Measurements from ENCODE around the gene PRG3. TPM values are rescaled to one million over a fixed set of nuclear protein-coding genes. Genes with fewer than 3 reads are reported as not detected.

The PRG3 gene
- total and polyA plus RNA-seq, 2 experiments from 2014 or later: not detected

DNA sequence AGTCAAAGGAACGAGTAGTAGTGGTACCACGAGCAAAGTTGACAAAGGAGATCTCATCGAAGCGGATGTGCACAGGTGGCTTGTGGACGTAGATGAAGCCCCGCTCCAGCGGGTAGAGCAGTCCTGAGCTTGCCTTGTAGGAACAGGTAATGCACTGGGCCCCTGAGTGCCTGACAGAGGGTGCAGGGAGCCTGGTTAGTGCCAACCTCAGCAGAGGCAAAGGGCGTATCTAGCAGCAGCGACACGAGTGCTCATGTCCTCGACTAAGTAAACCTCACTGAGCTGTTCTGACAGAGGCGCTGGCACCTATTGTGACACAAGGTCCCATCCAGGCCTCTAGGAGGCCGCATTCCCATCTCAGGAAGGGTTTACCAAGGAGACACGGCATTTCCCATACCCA lies 49.2 kb downstream of the PRG3 start:
- in situ Hi-C loops (cut with MboI): no loop called here

DNA sequence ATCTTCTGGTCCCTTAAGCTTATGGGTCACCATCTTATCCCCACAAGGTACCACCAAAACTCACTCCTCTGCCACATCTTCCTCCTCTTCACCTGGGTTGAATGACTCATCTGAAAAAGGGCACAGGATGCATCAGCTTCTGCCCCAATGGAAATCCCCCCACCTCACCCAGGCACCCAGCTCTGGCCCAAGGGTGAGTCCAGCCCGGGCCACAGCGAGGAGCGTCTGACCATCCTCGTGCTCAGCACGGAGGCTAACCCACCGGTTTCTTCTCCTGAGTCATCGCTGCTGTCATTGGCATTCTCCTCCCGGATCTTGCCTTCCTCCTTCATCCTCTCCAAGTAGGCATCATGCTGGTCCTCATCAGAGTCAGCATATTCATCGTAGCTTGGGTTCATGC lies 50.9 kb downstream of the PRG3 start:
- H3K4me3 ChIP-seq: no peak overlapping the region
- H3K27ac ChIP-seq: no peak overlapping the region
- peaks cover 20% of the 10 kb centered on the region for H3K4me1 ChIP-seq (ENCODE audit: insufficient read depth)
- no peaks in the 10 kb centered on the region for H3K9me2 ChIP-seq (ENCODE audit: insufficient read depth)
- no peaks in the 10 kb centered on the region for H3K27me3 ChIP-seq (replicated peaks; ENCODE audit: insufficient read depth)
- peaks cover 34% of the 10 kb centered on the region for H3F3A ChIP-seq (ENCODE audit: insufficient read depth)
- no peak overlapping the region for H3K9ac ChIP-seq
- H2AFZ ChIP-seq: no peak overlapping the region
- peaks cover 17% of the 10 kb centered on the region for H3K36me3 ChIP-seq (ENCODE audit: low read depth)
- 83% methylated on average over 9 of the region's 9 CpGs for WGBS, 2 experiments (ENCODE audit: low coverage in 1 of 2, low lambda C conversion rate in 2 of 2, missing lambda C conversion rate in 2 of 2)
- TF ChIP-seq EZH2phosphoT487 (IDR thresholded peaks at IDR 0.05; ENCODE audit: insufficient read depth, low read depth) (no peak), EZH2 (IDR thresholded peaks at IDR 0.05; ENCODE audit: insufficient read depth, poor library complexity, severe bottlenecking) (no peak)
- no peak for DNase-seq
- peaks cover 55% of the 10 kb centered on the region for H3K79me2 ChIP-seq (ENCODE audit: insufficient read depth)
- no peaks in the 10 kb centered on the region for H4K20me1 ChIP-seq (ENCODE audit: insufficient read depth)
- H3K4me2 ChIP-seq (ENCODE audit: unreplicated experiment): no peak overlapping the region
- no peaks in the 10 kb centered on the region for H3K9me3 ChIP-seq (ENCODE audit: low read depth)
- in situ Hi-C loops (cut with MboI): no loop called here

More for the DNA sequence above, 49.2 kb downstream of the PRG3 start:
- no peak overlapping the region for H2AFZ ChIP-seq
- no peaks in the 10 kb centered on the region for H3K27me3 ChIP-seq (replicated peaks; ENCODE audit: insufficient read depth)
- H3K9me2 ChIP-seq (ENCODE audit: insufficient read depth): no peaks in the 10 kb centered on the region
- H3K9ac ChIP-seq: no peak overlapping the region
- no peak overlapping the region for H3K27ac ChIP-seq
- no peaks in the 10 kb centered on the region for H3K9me3 ChIP-seq (ENCODE audit: low read depth)
- H3K36me3 ChIP-seq (ENCODE audit: low read depth): peaks cover 17% of the 10 kb centered on the region
- H4K20me1 ChIP-seq (ENCODE audit: insufficient read depth): no peaks in the 10 kb centered on the region
- peaks cover 18% of the 10 kb centered on the region for H3F3A ChIP-seq (ENCODE audit: insufficient read depth)
- no peak for DNase-seq
- peaks cover 69% of the 10 kb centered on the region for H3K79me2 ChIP-seq (ENCODE audit: insufficient read depth)
- 90 to 94% methylated on average over 14 of the region's 14 CpGs for WGBS, 2 experiments (ENCODE audit: low coverage in 1 of 2, low lambda C conversion rate in 2 of 2, missing lambda C conversion rate in 2 of 2)
- H3K4me1 ChIP-seq (ENCODE audit: insufficient read depth): peaks cover 14% of the 10 kb centered on the region
- H3K4me3 ChIP-seq: no peak overlapping the region
- no peak overlapping the region for H3K4me2 ChIP-seq (ENCODE audit: unreplicated experiment)
- TF ChIP-seq EZH2 (IDR thresholded peaks at IDR 0.05; ENCODE audit: insufficient read depth, poor library complexity, severe bottlenecking) (no peak), EZH2phosphoT487 (IDR thresholded peaks at IDR 0.05; ENCODE audit: insufficient read depth, low read depth) (no peak)

DNA sequence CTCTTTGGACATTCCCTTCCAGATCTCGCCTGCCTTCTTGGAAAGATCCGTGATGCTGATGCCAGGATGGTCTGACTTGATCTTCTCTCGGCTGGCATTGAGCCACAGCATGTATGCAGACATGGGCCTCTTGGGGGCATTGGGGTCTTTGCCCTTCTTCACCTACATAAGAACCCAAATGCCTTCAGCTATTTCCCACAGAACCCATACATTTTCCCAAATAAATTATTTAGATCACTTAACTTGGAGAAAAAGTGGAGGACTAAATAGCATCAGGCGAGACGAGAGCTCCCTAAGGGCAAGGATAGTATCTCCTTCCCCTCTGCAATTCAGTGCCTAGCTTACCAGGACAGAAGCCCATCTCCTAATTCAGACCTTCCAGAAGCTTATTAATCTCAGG lies 53.2 kb downstream of the PRG3 start:
- DNase-seq: no peak
- Histone ChIP-seq H3K27ac (no peak overlapping the region), H2AFZ (no peak overlapping the region), H4K20me1 (ENCODE audit: insufficient read depth) (no peaks in the 10 kb centered on the region), H3K4me2 (ENCODE audit: unreplicated experiment) (no peak overlapping the region), H3K27me3 (replicated peaks; ENCODE audit: insufficient read depth) (no peaks in the 10 kb centered on the region), H3K36me3 (ENCODE audit: low read depth) (peaks cover 17% of the 10 kb centered on the region), H3F3A (ENCODE audit: insufficient read depth) (peaks cover 46% of the 10 kb centered on the region), H3K9me2 (ENCODE audit: insufficient read depth) (no peaks in the 10 kb centered on the region), H3K4me3 (no peak overlapping the region), H3K4me1 (ENCODE audit: insufficient read depth) (peaks cover 17% of the 10 kb centered on the region), H3K79me2 (ENCODE audit: insufficient read depth) (peaks cover 48% of the 10 kb centered on the region), H3K9me3 (ENCODE audit: low read depth) (no peaks in the 10 kb centered on the region), H3K9ac (no peak overlapping the region)
- TF ChIP-seq EZH2phosphoT487 (IDR thresholded peaks at IDR 0.05; ENCODE audit: insufficient read depth, low read depth): no peak
- TF ChIP-seq EZH2 (IDR thresholded peaks at IDR 0.05; ENCODE audit: insufficient read depth, poor library complexity, severe bottlenecking): no peak
- 98 to 99% methylated on average over 5 of the region's 5 CpGs for WGBS, 2 experiments (ENCODE audit: low coverage in 1 of 2, low lambda C conversion rate in 2 of 2, missing lambda C conversion rate in 2 of 2)
- in situ Hi-C loops (cut with MboI): no loop called here

Other genes with a start within 250 kb of the PRG3 start
- not detected in 2 replicates for gene LRRC55, start 199.2 kb downstream of the PRG3 start, total RNA-seq (2014; rRNA removed; shearing (Covaris generic))
- gene LRRC55, start 199.2 kb downstream of the PRG3 start, polyA plus RNA-seq (2016; fragmentation: Nextera tagmentation; extraction: Ambion mirVana): not detected in 2 replicates
- not detected in 2 replicates for gene APLNR, start 143.9 kb downstream of the PRG3 start, total RNA-seq (2014; rRNA removed; shearing (Covaris generic))
- 0.18 TPM in 1 of 2 replicates, not detected in the other for gene APLNR, start 143.9 kb downstream of the PRG3 start, polyA plus RNA-seq (2016; fragmentation: Nextera tagmentation; extraction: Ambion mirVana)
- gene TNKS1BP1, start 56.2 kb downstream of the PRG3 start, total RNA-seq (2014; rRNA removed; shearing (Covaris generic)): 89.7 and 92.1 TPM in 2 replicates
- 88.2 and 88.8 TPM in 2 replicates for gene TNKS1BP1, start 56.2 kb downstream of the PRG3 start, polyA plus RNA-seq (2016; fragmentation: Nextera tagmentation; extraction: Ambion mirVana)
- 69.2 and 76.2 TPM in 2 replicates for gene SSRP1, start 45.3 kb downstream of the PRG3 start, total RNA-seq (2014; rRNA removed; shearing (Covaris generic))
- 29.3 and 32.9 TPM in 2 replicates for gene SSRP1, start 45.3 kb downstream of the PRG3 start, polyA plus RNA-seq (2016; fragmentation: Nextera tagmentation; extraction: Ambion mirVana)
- gene P2RX3, start 42.8 kb downstream of the PRG3 start, total RNA-seq (2014; rRNA removed; shearing (Covaris generic)): not detected in 2 replicates
- 0.10 TPM in 1 of 2 replicates, not detected in the other for gene P2RX3, start 42.8 kb downstream of the PRG3 start, polyA plus RNA-seq (2016; fragmentation: Nextera tagmentation; extraction: Ambion mirVana)
- 0.51 and 2.2 TPM in 2 replicates for gene PRG2, start 9.5 kb upstream of the PRG3 start, total RNA-seq (2014; rRNA removed; shearing (Covaris generic))
- 2.6 and 2.8 TPM in 2 replicates for gene PRG2, start 9.5 kb upstream of the PRG3 start, polyA plus RNA-seq (2016; fragmentation: Nextera tagmentation; extraction: Ambion mirVana)
- gene SLC43A3, start 46.0 kb upstream of the PRG3 start, total RNA-seq (2014; rRNA removed; shearing (Covaris generic)): 23.2 and 57.7 TPM in 2 replicates
- gene SLC43A3, start 46.0 kb upstream of the PRG3 start, polyA plus RNA-seq (2016; fragmentation: Nextera tagmentation; extraction: Ambion mirVana): 33.3 and 33.4 TPM in 2 replicates
- 0.32 TPM in 1 of 2 replicates, not detected in the other for gene RTN4RL2, start 79.4 kb upstream of the PRG3 start, total RNA-seq (2014; rRNA removed; shearing (Covaris generic))
- 0.80 and 1.1 TPM in 2 replicates for gene RTN4RL2, start 79.4 kb upstream of the PRG3 start, polyA plus RNA-seq (2016; fragmentation: Nextera tagmentation; extraction: Ambion mirVana)
- gene SLC43A1, start 134.6 kb upstream of the PRG3 start, total RNA-seq (2014; rRNA removed; shearing (Covaris generic)): 6.2 and 9.3 TPM in 2 replicates
- 7.1 and 7.7 TPM in 2 replicates for gene SLC43A1, start 134.6 kb upstream of the PRG3 start, polyA plus RNA-seq (2016; fragmentation: Nextera tagmentation; extraction: Ambion mirVana)
- 29.0 and 48.3 TPM in 2 replicates for gene TIMM10, start 149.6 kb upstream of the PRG3 start, total RNA-seq (2014; rRNA removed; shearing (Covaris generic))
- gene TIMM10, start 149.6 kb upstream of the PRG3 start, polyA plus RNA-seq (2016; fragmentation: Nextera tagmentation; extraction: Ambion mirVana): 73.4 and 78.3 TPM in 2 replicates
- gene SMTNL1, start 156.4 kb upstream of the PRG3 start, total RNA-seq (2014; rRNA removed; shearing (Covaris generic)): not detected in 2 replicates
- gene SMTNL1, start 156.4 kb upstream of the PRG3 start, polyA plus RNA-seq (2016; fragmentation: Nextera tagmentation; extraction: Ambion mirVana): not detected in 2 replicates
- 32.8 and 41.5 TPM in 2 replicates for gene UBE2L6, start 186.5 kb upstream of the PRG3 start, total RNA-seq (2014; rRNA removed; shearing (Covaris generic))
- 74.0 and 75.9 TPM in 2 replicates for gene UBE2L6, start 186.5 kb upstream of the PRG3 start, polyA plus RNA-seq (2016; fragmentation: Nextera tagmentation; extraction: Ambion mirVana)
- 98.0 and 147 TPM in 2 replicates for gene SERPING1, start 216.5 kb upstream of the PRG3 start, total RNA-seq (2014; rRNA removed; shearing (Covaris generic))
- 319 and 327 TPM in 2 replicates for gene SERPING1, start 216.5 kb upstream of the PRG3 start, polyA plus RNA-seq (2016; fragmentation: Nextera tagmentation; extraction: Ambion mirVana)